ENCODE measurements around the gene S100A13.

DNA sequence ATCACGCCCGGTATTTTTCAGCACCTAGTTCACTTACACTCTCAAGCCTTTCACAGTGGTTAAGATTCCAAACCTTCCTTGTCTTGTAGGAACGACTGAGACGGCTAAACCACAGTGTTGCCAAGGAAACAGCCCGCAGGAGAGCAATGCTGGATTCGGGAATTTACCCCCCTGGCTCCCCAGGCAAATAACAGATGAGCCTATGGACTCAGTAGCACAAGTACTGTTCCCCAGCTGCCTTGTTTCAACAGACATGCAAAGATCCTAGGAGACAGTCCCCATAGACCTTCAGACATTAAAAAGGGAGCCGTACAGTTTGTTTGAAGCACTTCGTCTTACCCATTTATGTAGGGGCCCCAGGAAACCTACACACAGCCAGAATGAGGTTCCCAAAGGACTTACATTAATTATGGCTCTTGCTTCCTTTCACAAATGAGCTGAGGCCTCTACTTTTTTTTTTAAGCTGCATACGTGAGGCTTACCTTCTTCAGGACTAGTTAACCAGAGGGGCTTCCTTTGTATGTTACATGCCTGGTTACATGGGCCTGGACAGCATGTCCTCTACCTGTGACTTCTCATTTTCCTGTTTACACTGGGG is 33.9 kb upstream of the S100A13 start:
- TF ChIP-seq CTCF (IDR thresholded peaks at IDR 0.05) (no peak), POLR2AphosphoS5 (IDR thresholded peaks at IDR 0.05) (no peak), POLR2A (IDR thresholded peaks at IDR 0.05) (no peak)

All from suprapubic skin (tissue), 4 donors.